Muscle of arm (tissue), 12 donors: ENCODE measurements around the gene MEIS1. TPM values are rescaled to one million over a fixed set of nuclear protein-coding genes. Genes with fewer than 3 reads are reported as not detected.
A peak's percentile ranks its signal among the peaks of the same experiment; 100 is the strongest.

Experiments
- DNase-seq: peaks from one replicate; pipeline ENCODE4 v3.0.0-alpha.2; 2013
- polyA plus RNA-seq, 12 donors: library from polyadenylated mRNA; unstranded; fragments of 120-200 nt; gene quantifications; one replicate each; pipeline ENCODE4 v1.2.1, GENCODE V29; 2013; ENCODE audit not compliant: insufficient read length in 12 of 12

Gene MEIS1
- polyA plus RNA-seq, 12 donors, result 10.8 to 32.5 (median 12.8) TPM; not detected in 1

DNA sequence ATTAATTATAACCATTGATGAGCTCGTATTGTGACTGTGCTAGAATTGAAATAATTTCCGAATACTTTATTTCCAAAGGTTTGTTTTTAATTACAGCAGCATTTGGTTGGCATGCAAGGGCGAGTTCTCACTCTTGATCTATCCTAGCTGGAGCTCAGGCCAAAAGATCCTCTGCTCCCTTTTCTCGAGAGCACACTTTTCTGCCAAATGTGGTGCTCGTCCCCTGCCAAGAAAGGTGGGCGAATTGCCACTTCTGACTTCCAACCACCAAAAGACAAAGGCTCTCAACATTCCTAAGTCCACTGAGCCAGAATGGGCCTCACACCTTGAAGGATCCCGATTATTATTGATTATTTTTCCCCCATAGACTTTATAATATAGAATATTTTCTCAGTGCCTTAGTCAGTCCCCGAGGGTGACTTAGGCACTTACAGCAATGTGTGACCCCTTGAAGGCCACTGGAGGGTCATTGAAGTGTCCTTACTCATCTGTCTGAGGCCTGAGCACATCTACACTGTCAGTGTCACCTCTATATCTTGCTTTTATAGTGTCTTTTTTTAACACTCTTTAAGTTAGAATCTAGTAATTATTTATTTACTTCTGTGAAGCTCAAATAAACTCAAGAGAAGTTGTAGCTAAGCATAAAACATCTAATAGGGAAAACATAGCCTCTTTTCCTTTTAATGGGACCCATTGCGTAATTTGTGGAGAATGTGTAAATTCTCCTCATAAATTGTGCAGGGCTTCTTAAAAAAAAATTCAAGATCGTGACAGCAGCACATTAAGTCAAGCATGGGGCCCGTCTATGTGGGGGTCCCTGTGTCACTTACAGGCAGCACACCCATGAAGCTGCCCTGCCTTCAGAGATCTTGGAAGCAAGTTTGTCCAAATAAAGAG is 98.3 kb downstream of the MEIS1 start:
- DNase-seq, result no peak

DNA sequence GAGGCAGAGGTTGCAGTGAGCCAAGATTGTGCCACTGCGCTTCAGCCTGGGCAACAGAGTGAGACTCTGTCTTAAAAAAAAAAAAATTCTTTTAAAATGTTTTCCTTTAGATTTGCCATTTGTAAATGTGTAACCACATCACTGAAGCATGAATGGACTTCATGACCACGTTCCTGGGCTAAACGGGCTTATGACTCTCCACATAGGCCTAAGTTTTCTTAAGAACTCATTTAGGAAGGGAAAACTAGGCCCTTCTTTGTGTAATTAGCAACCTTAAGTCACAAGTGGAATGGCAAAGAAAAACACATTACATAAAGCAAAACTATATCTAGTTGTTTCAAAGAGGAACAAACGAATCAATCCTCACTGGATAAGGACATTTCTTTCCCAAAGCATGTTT is 99.5 kb downstream of the MEIS1 start:
- DNase-seq, result no peak

DNA sequence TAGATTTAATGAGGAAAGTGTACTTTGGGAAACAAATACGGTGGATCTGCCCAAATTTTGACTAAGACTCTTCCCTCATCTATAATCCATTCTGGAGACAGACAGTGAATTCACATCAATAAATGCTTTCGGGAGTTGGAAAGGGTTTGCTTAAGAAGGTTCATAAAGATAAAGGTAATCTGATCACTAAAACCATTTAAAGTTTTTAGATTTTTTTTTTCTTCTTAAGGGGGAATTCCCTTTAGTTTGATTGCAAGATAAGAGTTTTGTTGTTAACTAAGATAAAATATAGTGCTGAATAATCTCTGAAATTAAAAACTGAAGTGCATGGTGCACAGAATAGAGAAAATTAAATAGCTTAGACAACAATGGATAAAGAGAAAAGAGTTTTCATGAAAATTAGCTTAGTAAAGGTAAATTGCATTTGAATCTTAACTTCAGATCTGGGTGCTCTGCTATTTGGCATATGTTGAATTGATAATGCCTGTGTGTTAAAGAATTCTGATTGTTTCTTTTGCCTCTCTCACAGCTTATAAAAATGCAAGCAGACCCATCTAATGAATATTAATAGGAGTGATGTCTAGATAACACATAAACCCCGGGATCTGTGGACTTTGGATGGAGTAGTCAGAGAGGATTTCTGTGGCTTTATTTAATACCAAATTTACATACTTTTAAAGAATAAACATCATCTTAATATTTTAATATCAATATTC is 100.8 kb downstream of the MEIS1 start:
- no peak for DNase-seq

DNA sequence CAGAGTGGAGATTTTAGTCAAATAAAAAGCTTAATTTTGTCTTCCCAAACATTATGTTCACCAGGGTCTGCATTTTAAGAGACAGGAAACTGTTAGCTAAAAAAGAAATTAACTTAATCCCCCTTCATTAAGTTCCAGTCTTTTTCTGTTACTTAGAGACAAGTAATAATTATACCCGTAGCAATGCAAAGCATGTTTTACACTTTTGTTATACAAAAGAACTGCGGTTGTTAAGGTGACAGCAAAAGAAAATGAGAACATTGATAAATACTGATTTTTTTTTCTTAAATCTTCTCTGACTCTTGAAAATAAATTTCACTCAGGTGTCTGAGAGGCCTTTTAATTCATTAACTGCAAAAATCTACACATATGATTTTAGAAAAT is 101.4 kb downstream of the MEIS1 start:
- DNase-seq, result no peak

GRCh38 chr2:66536997-66537396 is 102.1 kb downstream of the MEIS1 start:
- no peak for DNase-seq

DNA sequence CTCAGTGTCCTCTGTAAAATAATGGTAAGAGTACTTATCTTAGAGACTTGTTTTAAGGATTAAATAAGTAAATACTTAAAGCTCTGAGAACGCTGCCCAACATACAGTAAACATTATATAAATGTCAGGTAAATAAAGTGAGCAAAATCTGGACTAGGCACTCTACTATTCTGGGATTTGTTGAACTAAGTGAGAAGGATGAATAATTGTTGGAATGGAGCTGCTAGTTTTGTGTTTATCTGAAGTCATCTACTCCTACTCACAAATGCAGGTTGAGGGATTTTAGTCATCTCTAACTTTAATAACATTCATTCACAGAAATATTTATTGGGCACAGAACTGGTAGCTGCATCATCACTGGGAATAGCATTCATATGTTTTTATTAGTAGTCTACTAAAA is 103.4 kb downstream of the MEIS1 start:
- no peak for DNase-seq

- DNase-seq, result no peak
Measured at GRCh38 chr2:66539452-66539851, 104.5 kb downstream of the MEIS1 start.

DNA sequence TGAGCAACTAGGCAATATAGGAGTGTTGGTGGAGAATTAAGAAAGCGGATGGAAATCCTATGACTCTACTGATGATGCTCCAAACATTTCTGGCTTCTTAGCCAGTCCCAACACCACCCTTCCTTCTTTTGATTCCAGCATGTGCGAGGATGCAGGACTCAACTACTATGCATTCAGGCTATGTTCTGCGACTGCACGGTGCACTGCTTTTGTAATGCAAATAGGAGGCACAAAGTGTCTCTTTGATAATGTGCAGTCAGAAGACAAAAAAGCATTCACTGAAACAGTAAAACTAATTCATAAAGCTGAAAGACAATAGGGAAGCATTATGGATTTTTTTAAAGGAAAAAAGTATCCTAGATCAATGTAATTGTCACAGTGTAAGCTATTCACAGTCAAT is 106.7 kb downstream of the MEIS1 start:
- no peak for DNase-seq

DNA sequence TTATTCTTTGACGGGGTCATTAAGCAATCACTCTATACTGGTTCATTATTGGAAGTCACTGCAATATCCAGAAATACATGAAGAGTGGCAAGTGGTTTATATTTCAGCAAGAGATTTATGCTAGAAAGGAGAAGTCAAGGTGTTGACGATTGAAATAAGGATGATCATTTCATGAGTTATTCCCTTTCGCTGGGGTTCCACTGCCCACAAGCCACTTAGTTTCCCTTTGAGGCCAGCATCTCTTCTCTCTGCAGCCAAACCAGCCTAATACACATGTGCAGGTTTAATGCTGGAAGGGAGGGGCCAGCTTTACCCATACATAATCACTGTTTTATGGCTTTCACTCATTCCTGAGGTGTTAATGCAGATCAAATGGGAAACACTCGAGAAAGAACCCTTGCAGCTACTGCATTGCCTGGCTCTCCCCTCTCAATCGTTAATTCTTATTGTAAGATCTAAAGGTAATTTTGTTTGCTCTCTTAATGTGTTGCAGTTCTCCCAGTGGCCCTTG is 108.4 kb downstream of the MEIS1 start:
- no peak for DNase-seq

DNA sequence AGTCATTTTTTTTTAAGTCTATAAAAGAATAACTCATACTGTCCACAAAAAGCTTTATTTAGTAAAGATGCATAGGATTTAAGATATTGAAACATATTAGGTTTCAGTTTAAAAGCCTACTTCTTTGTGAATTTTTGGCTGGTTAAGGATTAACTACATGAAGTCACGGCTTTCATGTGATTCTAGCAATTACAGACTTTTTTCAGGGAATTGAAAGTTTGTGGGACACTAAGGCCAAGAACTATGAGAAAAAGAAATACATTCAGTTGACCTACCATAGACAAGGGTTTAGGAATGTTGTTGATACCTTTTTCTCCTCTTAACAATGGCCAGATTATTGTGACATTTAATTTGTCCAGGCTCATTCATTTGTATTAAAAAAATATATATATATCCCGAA is 109.3 kb downstream of the MEIS1 start:
- no peak for DNase-seq

DNA sequence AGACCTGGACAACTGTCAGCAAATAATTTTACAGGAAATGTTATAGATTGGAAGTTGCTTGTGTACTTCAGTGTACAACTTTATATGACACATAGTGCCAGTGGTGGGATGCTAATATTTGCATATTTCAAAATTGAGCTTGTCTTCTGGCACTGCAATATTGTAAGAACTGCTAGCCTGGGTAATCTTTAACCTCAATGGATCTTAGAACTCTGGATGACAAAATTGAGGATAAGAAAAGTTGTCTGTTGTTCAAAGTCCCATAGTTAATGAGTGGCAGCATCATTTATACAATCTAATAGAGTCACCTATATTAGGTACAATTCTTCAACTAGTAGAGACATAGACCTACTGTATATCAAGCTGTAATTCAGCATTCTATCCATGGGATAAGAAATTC is 110.3 kb downstream of the MEIS1 start:
- DNase-seq, result no peak

DNA sequence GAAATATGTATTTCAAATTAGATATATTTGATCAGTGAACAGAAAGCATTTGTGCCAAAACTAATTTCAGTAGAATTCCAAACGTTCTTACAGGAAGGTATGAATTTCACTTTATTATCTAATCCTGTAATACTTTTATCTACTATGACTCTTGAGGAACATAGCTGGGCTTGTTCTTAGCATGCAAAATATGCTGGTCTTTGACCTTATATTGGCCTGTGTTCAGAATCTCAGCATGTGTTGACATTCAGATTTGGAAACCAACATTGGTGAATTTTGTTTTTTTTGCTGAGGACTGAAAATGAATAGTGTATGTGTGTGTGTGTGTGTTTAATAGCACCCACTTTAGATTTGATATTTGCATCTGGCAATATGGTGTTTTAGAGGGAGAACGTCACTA is 112.2 kb downstream of the MEIS1 start:
- DNase-seq, result no peak

- DNase-seq, result no peak
Measured at GRCh38 chr2:66547887-66548286, 113.0 kb downstream of the MEIS1 start.

GRCh38 chr2:66548422-66548821 is 113.5 kb downstream of the MEIS1 start:
- DNase-seq, result no peak

DNA sequence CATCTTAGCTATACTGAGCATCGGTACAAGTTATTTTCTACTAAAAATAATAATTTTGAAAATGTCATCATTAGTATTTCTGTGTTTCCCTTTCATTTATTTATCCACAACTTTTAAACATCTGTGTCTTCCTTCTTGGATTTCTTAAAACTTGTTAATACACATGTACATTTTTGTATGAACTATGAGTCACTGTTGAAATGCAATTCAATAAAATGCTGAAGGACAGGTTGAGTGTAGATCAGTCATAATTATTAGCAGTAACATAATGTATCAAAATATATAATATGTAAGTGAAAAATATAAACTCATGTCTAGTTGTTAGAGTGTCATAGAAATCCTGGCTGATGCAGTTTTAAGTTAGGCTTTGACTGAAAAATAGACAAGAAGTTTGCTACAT is 115.9 kb downstream of the MEIS1 start:
- DNase-seq, result no peak

DNA sequence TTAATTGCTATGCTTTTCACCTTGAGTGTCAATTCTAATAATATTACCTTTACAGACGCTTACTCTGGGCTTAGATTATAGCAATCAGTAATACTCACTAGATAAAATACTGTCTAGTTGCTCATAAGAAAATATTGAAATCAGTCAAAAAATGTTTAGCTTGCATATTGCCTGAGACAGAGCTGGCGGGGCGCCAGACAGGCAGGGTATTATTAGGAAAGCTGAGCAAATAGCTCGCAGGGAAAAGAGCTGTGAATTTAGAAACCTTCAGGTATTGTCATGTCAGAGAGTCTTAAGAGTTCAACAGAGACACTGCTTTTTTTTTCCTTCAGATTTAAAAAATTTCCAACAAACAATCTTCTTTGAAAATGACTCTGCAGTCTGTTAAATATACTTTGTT is 118.4 kb downstream of the MEIS1 start:
- DNase-seq, result no peak

DNA sequence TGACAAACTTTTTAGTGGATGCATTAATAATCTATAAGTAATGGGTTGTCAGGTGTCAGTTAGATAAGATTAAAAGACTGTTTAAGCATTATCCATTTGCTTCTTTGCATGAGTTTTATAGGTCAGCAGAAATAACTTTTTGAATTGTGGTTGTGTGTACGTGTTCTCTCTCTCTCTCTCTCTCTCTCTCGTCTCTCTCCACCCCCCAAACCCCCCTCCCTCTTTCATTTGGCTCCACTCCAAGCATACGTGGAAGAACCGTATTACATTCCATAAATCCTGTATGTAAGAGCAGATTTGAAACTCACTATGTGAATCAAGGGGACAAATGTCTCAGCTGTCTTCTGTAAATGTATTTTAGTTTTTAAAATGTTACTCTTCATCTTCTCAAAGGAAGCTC is 120.2 kb downstream of the MEIS1 start:
- DNase-seq, result peak; percentile 75

GRCh38 chr2:66555501-66556324 is 120.8 kb downstream of the MEIS1 start:
- DNase-seq, result peak; percentile 64

GRCh38 chr2:66559672-66560071 is 124.7 kb downstream of the MEIS1 start:
- DNase-seq, result no peak

GRCh38 chr2:66560683-66561082 is 125.8 kb downstream of the MEIS1 start:
- DNase-seq, result no peak

DNA sequence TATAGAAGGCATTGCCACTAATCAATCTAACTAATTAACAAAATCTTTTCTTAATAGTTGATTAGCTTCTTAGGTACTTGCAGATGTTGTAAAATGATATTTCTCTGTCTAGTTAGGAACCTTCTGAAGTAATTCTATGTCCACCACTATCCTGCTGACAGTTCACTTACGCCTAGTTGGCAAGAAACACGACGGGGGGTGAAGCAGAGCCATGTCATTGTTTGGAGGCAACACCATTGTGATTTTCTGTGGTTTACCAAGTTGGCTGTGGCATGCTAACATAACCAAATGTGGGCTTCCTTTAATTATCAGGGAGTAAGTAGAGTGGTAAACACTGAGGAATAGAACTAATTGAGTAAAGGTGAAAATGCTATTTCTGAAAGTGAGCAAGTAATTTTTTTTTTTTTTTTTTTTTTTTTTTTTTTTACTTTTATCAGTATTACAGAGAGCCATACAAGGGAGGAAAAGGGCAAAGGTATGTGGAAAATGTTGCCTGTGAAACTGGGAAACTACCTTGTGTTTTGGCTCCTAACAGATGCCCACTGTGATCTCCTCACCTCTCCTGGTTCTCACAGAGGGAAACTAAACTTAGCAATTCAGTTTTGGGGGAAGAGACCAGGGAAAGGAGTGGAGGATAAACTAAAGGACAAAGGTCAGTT is 126.8 kb downstream of the MEIS1 start:
- no peak for DNase-seq

GRCh38 chr2:66562304-66562685 is 127.4 kb downstream of the MEIS1 start:
- no peak for DNase-seq
